A549 (cell line): ENCODE data around the gene SRL. TPM values are rescaled to one million over a fixed set of nuclear protein-coding genes. Genes with fewer than 3 reads are reported as not detected.

Experiments
- ATAC-seq, 2 experiments: fragments of 200-7000 bp in 1 of 2; fragments of >200 bp in 1 of 2; cut with Nextera tagmentation in 1 of 2; cut with Tn5 transposase in 1 of 2; 3 replicates each; pipeline versions ENCODE4 v1.8.0 to v1.9.1; 2018 to 2020; ENCODE audit warnings: mild to moderate bottlenecking in 1 of 2, moderate library complexity in 1 of 2
- CTCF ChIA-PET: fragments of 300-600 bp; sonication (Branson Sonifier 250); formaldehyde crosslinking; extraction: SDS; loops from one replicate; lab custom pipeline; 2021; ENCODE audit warnings: antibody characterized with exemption, inconsistent platforms; lab: Yijun Ruan, JAX
- POLR2A ChIA-PET: fragments of 350-600 bp; formaldehyde crosslinking; extraction: SDS; loops from one replicate; lab custom pipeline; 2021; ENCODE audit warnings: antibody characterized with exemption, inconsistent platforms; lab: Yijun Ruan, JAX
- DNase-seq, 2 experiments: peaks; one replicate each; pipeline versions ENCODE4 v3.0.0 to v3.0.0-alpha.2; 2011 to 2016; ENCODE audit warnings: low read depth in 1 of 2, low spot score in 1 of 2
- FAIRE-seq: peaks from 2 replicates; lab custom pipeline; 2011; peaks lifted over from hg19 to GRCh38; lab: Jason Lieb, UNC
- H3K27ac ChIP-seq, 2 experiments: fragments of >200 bp; sonication (Bioruptor Twin); formaldehyde crosslinking; 3 replicates each; pipeline ENCODE4 v1.5.1; 2016 to 2017
- H3K4me1 ChIP-seq: fragments of >200 bp; sonication (Bioruptor Twin); formaldehyde crosslinking; 3 replicates; pipeline ENCODE4 v1.6.1; 2016
- H3K4me2 ChIP-seq: fragments of >200 bp; sonication (Bioruptor Twin); formaldehyde crosslinking; 3 replicates; pipeline ENCODE4 v1.6.1; 2016
- H3K4me3 ChIP-seq: fragments of >200 bp; sonication (Bioruptor Twin); formaldehyde crosslinking; 3 replicates; pipeline ENCODE4 v1.5.1; 2016
- H3K9me3 ChIP-seq: fragments of >200 bp; sonication (Bioruptor Twin); formaldehyde crosslinking; 3 replicates; pipeline ENCODE4 v1.6.1; 2016
- CBX2 ChIP-seq: fragments of 200-600 bp; sonication (generic); IDR thresholded peaks from 2 replicates; pipeline ENCODE4 v1.6.1; 2016; ENCODE audit warnings: low read depth, mild to moderate bottlenecking, borderline replicate concordance
- CEBPB ChIP-seq, 2 experiments: fragments of >200 bp in 1 of 2; sonication (Bioruptor Twin) in 1 of 2; formaldehyde crosslinking in 1 of 2; IDR thresholded peaks; 2 replicates each; pipeline ENCODE4 v1.6.1; 2012 to 2016
- EHF ChIP-seq: fragments of 250-450 bp; sonication (Bioruptor Pico); IDR thresholded peaks from 2 replicates; pipeline ENCODE4 v1.5.0; 2020; ENCODE audit warnings: mild to moderate bottlenecking
- FOSL2 ChIP-seq, 2 experiments: fragments of 450-650 bp in 1 of 2; fragments of >200 bp in 1 of 2; sonication (Bioruptor Twin) in 1 of 2; formaldehyde crosslinking; IDR thresholded peaks; 2 replicates each; pipeline versions ENCODE4 v1.5.0 to v1.6.1; 2016 to 2020; ENCODE audit warnings: mild to moderate bottlenecking in 1 of 2, moderate library complexity in 1 of 2
- MYC ChIP-seq: IDR thresholded peaks from 2 replicates; pipeline ENCODE4 v1.6.1; 2012; ENCODE audit warnings: mild to moderate bottlenecking, inconsistent platforms, low read length, improper control_type of control experiment, borderline replicate concordance
- PHF8 ChIP-seq: fragments of 200-600 bp; sonication (generic); IDR thresholded peaks from 2 replicates; pipeline ENCODE4 v1.6.1; 2016; ENCODE audit warnings: low read depth, mild to moderate bottlenecking, antibody characterized with exemption, moderate library complexity, borderline replicate concordance
- RAD21 ChIP-seq, 2 experiments: fragments of >200 bp in 1 of 2; sonication (Bioruptor Twin) in 1 of 2; formaldehyde crosslinking in 1 of 2; IDR thresholded peaks in 1 of 2; conservative IDR thresholded peaks in 1 of 2; 2 replicates in 1 of 2; 3 replicates in 1 of 2; pipeline ENCODE4 v1.6.1; 2012 to 2018; ENCODE audit warnings: inconsistent platforms in 1 of 2
- RNF2 ChIP-seq: fragments of 200-600 bp; sonication (generic); IDR thresholded peaks from 2 replicates; pipeline ENCODE4 v1.6.1; 2016; ENCODE audit warnings: low read depth, mild to moderate bottlenecking, antibody characterized with exemption, moderate library complexity, borderline replicate concordance
- SREBF2 ChIP-seq: fragments of 450-650 bp; IDR thresholded peaks from 2 replicates; pipeline ENCODE4 v1.6.1; 2014; ENCODE audit warnings: mild to moderate bottlenecking, moderate library complexity
- TFCP2L1 ChIP-seq: fragments of 250-450 bp; sonication (Bioruptor Pico); IDR thresholded peaks from 2 replicates; pipeline ENCODE4 v1.5.0; 2021; ENCODE audit warnings: mild to moderate bottlenecking
- ZC3H11A ChIP-seq: fragments of 450-650 bp; IDR thresholded peaks from 2 replicates; pipeline ENCODE4 v1.6.1; 2014; ENCODE audit warnings: antibody characterized with exemption, mild to moderate bottlenecking
- ZNF302 ChIP-seq: fragments of 250-450 bp; sonication (Bioruptor Pico); IDR thresholded peaks from 2 replicates; pipeline ENCODE4 v1.9.0; 2021; ENCODE audit warnings: inconsistent platforms, mild to moderate bottlenecking, moderate library complexity
- ZSCAN20 ChIP-seq: fragments of 250-450 bp; sonication (Bioruptor Pico); IDR thresholded peaks from 2 replicates; pipeline ENCODE4 v1.8.0; 2022; ENCODE audit warnings: mild to moderate bottlenecking, moderate library complexity
- WGBS: methylation state at CpG from one replicate; pipeline ENCODE4 v1.1.6; 2017; ENCODE audit errors: missing lambda C conversion rate; 5-methylcytosine and 5-hydroxymethylcytosine counted together
- polyA plus RNA-seq, 4 experiments: library from polyadenylated mRNA; depleted of rRNA in 3 of 4; stranded (reverse); fragments of >200 nt; fragmentation: RNase III in 1 of 4; extraction: RNeasy Plus Mini Kit Qiagen cat#74134 plus additional on column Dnase treatment in 1 of 4; gene quantifications; 2 replicates in 3 of 4; 3 replicates in 1 of 4; pipeline ENCODE4 v1.2.3, GENCODE V29; 2011 to 2017
- TF ChIP-seq, protein P1 (sequence below): fragments of 250-450 bp; sonication (Bioruptor Pico); IDR thresholded peaks from 2 replicates; pipeline ENCODE4 v1.5.0; 2021; ENCODE audit warnings: mild to moderate bottlenecking, moderate library complexity, borderline replicate concordance
- TF ChIP-seq, protein P2 (sequence below): IDR thresholded peaks from 2 replicates; pipeline ENCODE4 v1.6.1; 2012
- TF ChIP-seq, protein P3 (sequence below): fragments of >200 bp; sonication (Bioruptor Twin); formaldehyde crosslinking; IDR thresholded peaks from 3 replicates; pipeline ENCODE4 v1.5.1; 2016

The SRL gene
- polyA plus RNA-seq, 2 of the 4 experiments (the other 2 are of a cell fraction), result 0.03 TPM; not detected in 1

DNA sequence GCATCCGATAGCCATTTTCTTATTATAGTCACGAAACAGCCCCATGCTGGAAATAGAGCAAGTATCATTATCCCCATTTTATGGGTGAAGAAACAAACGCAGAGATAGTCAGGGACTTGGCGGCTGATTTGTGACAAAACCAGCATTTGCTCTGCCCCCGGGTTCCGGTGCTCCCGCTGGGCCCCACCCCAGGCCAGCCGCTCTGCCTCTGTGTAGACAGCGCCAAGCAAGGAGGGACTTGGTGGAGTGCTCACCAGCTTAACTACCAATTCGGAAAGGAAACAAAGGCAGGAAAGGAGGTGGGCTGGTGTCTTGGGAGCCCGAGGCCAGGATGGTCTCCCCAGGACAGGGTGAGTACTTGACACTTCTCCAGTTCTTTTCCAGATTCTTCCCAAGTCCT lies 10.0 kb downstream of the SRL start:
- no peak overlapping the region for H3K27ac ChIP-seq
- FAIRE-seq (no peak), ATAC-seq (no peak), DNase-seq (no peak)
- TF ChIP-seq, protein P1, sequence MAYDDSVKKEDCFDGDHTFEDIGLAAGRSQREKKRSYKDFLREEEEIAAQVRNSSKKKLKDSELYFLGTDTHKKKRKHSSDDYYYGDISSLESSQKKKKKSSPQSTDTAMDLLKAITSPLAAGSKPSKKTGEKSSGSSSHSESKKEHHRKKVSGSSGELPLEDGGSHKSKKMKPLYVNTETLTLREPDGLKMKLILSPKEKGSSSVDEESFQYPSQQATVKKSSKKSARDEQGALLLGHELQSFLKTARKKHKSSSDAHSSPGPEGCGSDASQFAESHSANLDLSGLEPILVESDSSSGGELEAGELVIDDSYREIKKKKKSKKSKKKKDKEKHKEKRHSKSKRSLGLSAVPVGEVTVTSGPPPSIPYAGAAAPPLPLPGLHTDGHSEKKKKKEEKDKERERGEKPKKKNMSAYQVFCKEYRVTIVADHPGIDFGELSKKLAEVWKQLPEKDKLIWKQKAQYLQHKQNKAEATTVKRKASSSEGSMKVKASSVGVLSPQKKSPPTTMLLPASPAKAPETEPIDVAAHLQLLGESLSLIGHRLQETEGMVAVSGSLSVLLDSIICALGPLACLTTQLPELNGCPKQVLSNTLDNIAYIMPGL, result no peak
- TF ChIP-seq RNF2, result no peak
- TF ChIP-seq MYC, result no peak
- TF ChIP-seq PHF8, result no peak
- TF ChIP-seq, protein P2, sequence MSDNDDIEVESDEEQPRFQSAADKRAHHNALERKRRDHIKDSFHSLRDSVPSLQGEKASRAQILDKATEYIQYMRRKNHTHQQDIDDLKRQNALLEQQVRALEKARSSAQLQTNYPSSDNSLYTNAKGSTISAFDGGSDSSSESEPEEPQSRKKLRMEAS, result no peak
- TF ChIP-seq SREBF2, result no peak
- TF ChIP-seq, protein P3, sequence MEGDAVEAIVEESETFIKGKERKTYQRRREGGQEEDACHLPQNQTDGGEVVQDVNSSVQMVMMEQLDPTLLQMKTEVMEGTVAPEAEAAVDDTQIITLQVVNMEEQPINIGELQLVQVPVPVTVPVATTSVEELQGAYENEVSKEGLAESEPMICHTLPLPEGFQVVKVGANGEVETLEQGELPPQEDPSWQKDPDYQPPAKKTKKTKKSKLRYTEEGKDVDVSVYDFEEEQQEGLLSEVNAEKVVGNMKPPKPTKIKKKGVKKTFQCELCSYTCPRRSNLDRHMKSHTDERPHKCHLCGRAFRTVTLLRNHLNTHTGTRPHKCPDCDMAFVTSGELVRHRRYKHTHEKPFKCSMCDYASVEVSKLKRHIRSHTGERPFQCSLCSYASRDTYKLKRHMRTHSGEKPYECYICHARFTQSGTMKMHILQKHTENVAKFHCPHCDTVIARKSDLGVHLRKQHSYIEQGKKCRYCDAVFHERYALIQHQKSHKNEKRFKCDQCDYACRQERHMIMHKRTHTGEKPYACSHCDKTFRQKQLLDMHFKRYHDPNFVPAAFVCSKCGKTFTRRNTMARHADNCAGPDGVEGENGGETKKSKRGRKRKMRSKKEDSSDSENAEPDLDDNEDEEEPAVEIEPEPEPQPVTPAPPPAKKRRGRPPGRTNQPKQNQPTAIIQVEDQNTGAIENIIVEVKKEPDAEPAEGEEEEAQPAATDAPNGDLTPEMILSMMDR, result no peak
- no peak for TF ChIP-seq ZSCAN20 (CRISPR knock-in tag)
- TF ChIP-seq ZNF302 (CRISPR knock-in tag), result no peak
- TF ChIP-seq EHF (CRISPR knock-in tag), result no peak
- TF ChIP-seq FOSL2 (IDR thresholded peaks at IDR 0.05), result no peak
- TF ChIP-seq FOSL2 (CRISPR knock-in tag; IDR thresholded peaks at IDR 0.05), result no peak
- 85% methylated on average over 11 of the region's 11 CpGs for WGBS
- ChIA-PET CTCF (interaction anchor here (0.9 to 4.9 kb wide), 8 partner anchors 10 to 293 kb away, joined by 3 to 24 read pairs (median 4); no protein-coding TSS in a partner anchor), POLR2A (no interaction called here)
- H3K4me2 ChIP-seq, result no peak overlapping the region
- no peaks in the 10 kb centered on the region for H3K4me1 ChIP-seq
- no peak overlapping the region for H3K4me3 ChIP-seq
- H3K9me3 ChIP-seq, result no peaks in the 10 kb centered on the region

DNA sequence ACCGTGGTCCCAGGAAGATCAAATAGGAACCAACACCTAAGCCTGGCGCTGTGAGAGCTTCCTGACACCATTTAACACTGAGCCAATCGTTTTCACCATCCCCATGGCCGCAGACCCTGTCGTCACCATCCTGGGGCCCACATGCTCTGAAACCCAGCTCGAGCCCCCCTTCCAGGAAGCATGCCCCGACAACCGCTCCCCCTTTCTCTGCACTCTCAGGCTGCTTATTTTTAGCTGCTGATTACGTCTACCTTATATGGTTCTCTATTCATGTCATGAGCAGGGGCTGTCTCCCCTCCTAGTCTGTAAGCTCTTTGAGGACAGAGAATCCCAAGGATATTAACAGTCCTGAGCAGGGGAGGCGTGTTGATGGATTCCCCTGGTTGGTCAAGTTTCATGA lies 10.5 kb downstream of the SRL start:
- ChIA-PET CTCF (interaction anchor here (0.6 to 4.9 kb wide), 12 partner anchors 10 to 292 kb away, joined by 3 to 24 read pairs (median 4); no protein-coding TSS in a partner anchor), POLR2A (no interaction called here)
- no peak for FAIRE-seq
- no peak overlapping the region for H3K27ac ChIP-seq
- H3K4me3 ChIP-seq, result no peak overlapping the region
- DNase-seq, result no peak
- H3K9me3 ChIP-seq, result no peaks in the 10 kb centered on the region
- ATAC-seq, result no peak
- H3K4me1 ChIP-seq, result no peaks in the 10 kb centered on the region
- no peak overlapping the region for H3K4me2 ChIP-seq
- TF ChIP-seq TFCP2L1 (CRISPR knock-in tag) (no peak), RNF2 (no peak), ZC3H11A (no peak)
- WGBS, result 74% methylated on average over 10 of the region's 10 CpGs

DNA sequence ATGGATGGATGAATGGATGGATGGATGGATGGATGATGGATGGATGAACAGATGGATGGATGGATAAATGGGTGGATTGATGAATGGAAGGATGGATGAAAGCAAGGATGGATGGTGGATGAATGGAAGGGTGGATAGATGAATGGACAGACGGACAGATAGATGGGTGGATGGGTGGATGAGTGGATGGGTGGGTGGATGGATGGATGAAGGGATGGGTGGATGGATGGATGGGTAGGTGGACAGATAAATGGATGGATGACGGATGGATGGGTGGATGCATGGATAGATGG lies 14.9 kb downstream of the SRL start:
- WGBS, result 16% methylated on average over 2 of the region's 2 CpGs
- no peak overlapping the region for H3K27ac ChIP-seq
- H3K4me1 ChIP-seq, result no peaks in the 10 kb centered on the region
- TF ChIP-seq CBX2, result no peak
- TF ChIP-seq, all 56 proteins: peak for 0
- no peak overlapping the region for H3K4me2 ChIP-seq
- POLR2A ChIA-PET, result no interaction called here
- CTCF ChIA-PET, result no interaction called here
- no peaks in the 10 kb centered on the region for H3K9me3 ChIP-seq
- DNase-seq (no peak), ATAC-seq (no peak), FAIRE-seq (no peak)
- H3K4me3 ChIP-seq, result no peak overlapping the region

DNA sequence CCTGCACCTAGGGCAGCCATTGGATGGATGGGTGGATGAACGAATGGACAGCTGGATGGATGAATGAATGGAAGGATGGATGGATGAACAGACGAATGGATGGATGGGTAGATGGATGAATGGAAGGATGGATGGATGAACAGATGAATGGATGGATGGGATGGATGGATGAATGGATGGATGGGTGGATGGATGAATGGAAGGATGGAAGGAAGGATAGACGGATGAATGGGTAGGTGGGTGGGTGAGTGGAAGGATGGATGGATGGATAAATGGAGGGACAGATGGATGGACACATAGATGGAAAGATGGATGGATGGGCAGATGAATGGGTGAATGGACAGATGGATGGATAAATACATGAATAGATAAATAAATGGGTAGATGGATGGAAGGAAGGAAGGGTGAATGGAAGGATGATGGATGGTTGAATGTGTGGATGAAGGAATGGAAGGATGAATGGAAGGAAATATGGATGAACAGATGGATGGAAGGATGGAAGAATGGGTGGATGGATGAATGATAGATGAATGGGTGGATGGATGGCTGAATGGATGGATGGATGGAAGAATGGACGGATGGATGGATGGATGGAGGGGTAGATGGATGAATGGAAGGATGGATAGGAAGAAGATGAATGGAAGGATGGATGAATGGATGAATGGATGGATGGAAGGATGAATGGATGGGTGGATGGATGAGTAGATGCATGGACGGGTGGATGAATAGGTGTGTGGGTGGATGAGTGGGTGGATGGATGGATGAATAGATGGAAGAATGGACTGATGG lies 15.4 kb downstream of the SRL start:
- DNase-seq, result no peak
- Histone ChIP-seq H3K9me3 (no peaks in the 10 kb centered on the region), H3K4me1 (no peaks in the 10 kb centered on the region), H3K4me3 (no peak overlapping the region), H3K4me2 (no peak overlapping the region), H3K27ac (no peak overlapping the region)
- POLR2A ChIA-PET, result no interaction called here
- CTCF ChIA-PET, result no interaction called here
- TF ChIP-seq RAD21 (conservative IDR thresholded peaks at IDR 0.05 in 1 of 2, IDR thresholded peaks at IDR 0.05 in 1 of 2) (no peak), CEBPB (IDR thresholded peaks at IDR 0.05) (no peak), SREBF2 (no peak)
- WGBS, result 22% methylated on average over 5 of the region's 5 CpGs
- FAIRE-seq, result no peak
- ATAC-seq, result no peak
